Measurements from ENCODE around the gene ZSCAN2. TPM values are rescaled to one million over a fixed set of nuclear protein-coding genes. Genes with fewer than 3 reads are reported as not detected.
"Not testable (repeated sequence)": the region's sequence is repeated elsewhere in the genome, so short reads cannot be mapped to it uniquely, and the experiment has no call there.

The ZSCAN2 gene
- 1 to 10 TPM; 4.5 to 5.9 (median 5.5) TPM for total RNA-seq (2021; fragmentation: NEBNext Ultra II Directional; extraction: Animal tissue kit (Norgen Biotek cat#: 25700))
- long read RNA-seq, partial matches to known transcripts: 0 of 4 reads
- long read RNA-seq, other reads (novel, unspliced or antisense): 2 of 4 reads

- Mint-ChIP-seq H3K4me3 (peak within 1 kb of the TSS; percentile 94), H3K27ac (peak within 1 kb of the TSS; percentile 74), H3K9me3 (no peaks in the 10 kb centered on the region), H3K27me3 (ENCODE audit: insufficient read depth) (no peaks in the 10 kb centered on the region; the same call in 1 of the 2 replicates), H3K4me1 (ENCODE audit: low read depth) (0 out of 2 replicates have a peak, but pooled peaks cover 5% of the 10 kb centered on the region), H3K36me3 (ENCODE audit: low read depth) (no peaks in the 10 kb centered on the region; the same call in 1 of the 2 replicates)
- no peak for TF ChIP-seq CTCF (IDR thresholded peaks at IDR 0.05)
- DNase-seq: peak; percentile 93
These were observed at the start of gene ZSCAN2 for GRCh38 chr15:84600687-84601554. Gene ZSCAN2, plus strand, starts transcription at chr15:84601009. Its CDS starts 2,919 bp downstream, at chr15:84603928.

- not testable (repeated sequence) for DNase-seq; H3K4me3 Mint-ChIP-seq; H3K27ac Mint-ChIP-seq; H3K9me3 Mint-ChIP-seq; H3K27me3 Mint-ChIP-seq (ENCODE audit: insufficient read depth)
- Mint-ChIP-seq H3K4me1 (ENCODE audit: low read depth) (peaks cover 57% of the 10 kb centered on the region), H3K36me3 (ENCODE audit: low read depth) (peaks cover 52% of the 10 kb centered on the region)
These were observed 49.2 kb upstream of the ZSCAN2 start for GRCh38 chr15:84551624-84552023.

- H3K36me3 Mint-ChIP-seq (ENCODE audit: low read depth): peaks cover 50% of the 10 kb centered on the region
- DNase-seq: peak; percentile 22
These were observed 47.9 kb upstream of the ZSCAN2 start for GRCh38 chr15:84552896-84553295.

GRCh38 chr15:84556690-84557089 lies 44.1 kb upstream of the ZSCAN2 start:
- Mint-ChIP-seq H3K36me3 (ENCODE audit: low read depth) (peaks cover 30% of the 10 kb centered on the region), H3K4me1 (ENCODE audit: low read depth) (peaks cover 40% of the 10 kb centered on the region)
- not testable (repeated sequence) for H3K9me3 Mint-ChIP-seq; H3K27me3 Mint-ChIP-seq (ENCODE audit: insufficient read depth); H3K4me3 Mint-ChIP-seq; H3K27ac Mint-ChIP-seq; DNase-seq

More at GRCh38 chr15:84552896-84553295, 47.9 kb upstream of the ZSCAN2 start:
- Mint-ChIP-seq H3K4me1 (ENCODE audit: low read depth) (peaks cover 52% of the 10 kb centered on the region), H3K9me3 (peaks cover 9% of the 10 kb centered on the region; the same call in 1 of the 2 replicates), H3K27me3 (ENCODE audit: insufficient read depth) (peaks cover 2% of the 10 kb centered on the region; the same call in 1 of the 2 replicates), H3K4me3 (no peak overlapping the region), H3K27ac (no peak overlapping the region)
- no peak for TF ChIP-seq CTCF (IDR thresholded peaks at IDR 0.05)

GRCh38 chr15:84568021-84568420 lies 32.8 kb upstream of the ZSCAN2 start:
- DNase-seq: not testable (repeated sequence)

GRCh38 chr15:84570164-84570735 lies 30.6 kb upstream of the ZSCAN2 start:
- no peaks in the 10 kb centered on the region; the same call in 1 of the 2 replicates for H3K36me3 Mint-ChIP-seq (ENCODE audit: low read depth)
- H3K27me3 Mint-ChIP-seq (ENCODE audit: insufficient read depth): peaks cover 4% of the 10 kb centered on the region
- peak; percentile 16 for DNase-seq
- H3K27ac Mint-ChIP-seq: peak overlapping the region; percentile 90
- peak overlapping the region; percentile 89 for H3K4me3 Mint-ChIP-seq
- no peak for TF ChIP-seq CTCF (IDR thresholded peaks at IDR 0.05)
- peaks cover 30% of the 10 kb centered on the region for H3K4me1 Mint-ChIP-seq (ENCODE audit: low read depth)
- H3K9me3 Mint-ChIP-seq: no peaks in the 10 kb centered on the region

More at GRCh38 chr15:84568021-84568420, 32.8 kb upstream of the ZSCAN2 start:
- not testable (repeated sequence) for H3K27me3 Mint-ChIP-seq (ENCODE audit: insufficient read depth); H3K4me3 Mint-ChIP-seq; H3K36me3 Mint-ChIP-seq (ENCODE audit: low read depth); H3K27ac Mint-ChIP-seq; H3K9me3 Mint-ChIP-seq
- peaks cover 30% of the 10 kb centered on the region for H3K4me1 Mint-ChIP-seq (ENCODE audit: low read depth)

Data from HFFc6 (cell line).